Spleen (tissue), 11 donors: Measurements from ENCODE around the gene PTPRM. TPM values are rescaled to one million over a fixed set of nuclear protein-coding genes. Genes with fewer than 3 reads are reported as not detected.

Experiments
- DNase-seq: peaks from one replicate; pipeline ENCODE4 v3.0.0-alpha.2; 2020
- H3K27ac ChIP-seq, 8 donors: fragments of 200-600 bp; sonication (generic) in 7 of 8; 1 replicate in 4 of 8; 2 replicates in 4 of 8; pipeline versions ENCODE4 v1.5.0 to v1.8.0; 2016 to 2021; ENCODE audit warnings: inconsistent platforms in 4 of 8, mild to moderate bottlenecking in 4 of 8, moderate library complexity in 1 of 8
- H3K27me3 ChIP-seq, 7 donors: fragments of 200-600 bp; sonication (generic) in 6 of 7; replicated peaks in 1 of 7; 1 replicate in 4 of 7; 2 replicates in 3 of 7; pipeline versions ENCODE4 v1.5.0 to v1.8.0; 2016 to 2021; ENCODE audit warnings: inconsistent platforms in 3 of 7, mild to moderate bottlenecking in 1 of 7
- H3K36me3 ChIP-seq, 6 donors: fragments of 200-600 bp; sonication (generic) in 5 of 6; 1 replicate in 4 of 6; 2 replicates in 2 of 6; pipeline versions ENCODE4 v1.5.0 to v1.8.0; 2016 to 2021; ENCODE audit warnings: inconsistent platforms in 2 of 6
- H3K4me1 ChIP-seq, 6 donors: fragments of 200-600 bp; sonication (generic) in 5 of 6; 1 replicate in 3 of 6; 2 replicates in 3 of 6; pipeline versions ENCODE4 v1.5.0 to v1.8.0; 2016 to 2021; ENCODE audit warnings: inconsistent platforms in 3 of 6
- H3K4me3 ChIP-seq, 8 donors: fragments of 200-600 bp; sonication (generic) in 7 of 8; 1 replicate in 4 of 8; 2 replicates in 4 of 8; pipeline versions ENCODE4 v1.5.0 to v1.8.0; 2016 to 2021; ENCODE audit warnings: inconsistent platforms in 4 of 8, mild to moderate bottlenecking in 4 of 8, moderate library complexity in 2 of 8
- H3K9me3 ChIP-seq, 8 donors: fragments of 200-600 bp; sonication (generic) in 7 of 8; 1 replicate in 4 of 8; 2 replicates in 4 of 8; pipeline versions ENCODE4 v1.5.0 to v1.8.0; 2016 to 2021; ENCODE audit warnings: inconsistent platforms in 4 of 8
- POLR2A ChIP-seq, 3 donors: fragments of 450-650 bp; IDR thresholded peaks; one replicate each; pipeline ENCODE4 v1.5.1; 2017; ENCODE audit warnings: antibody characterized with exemption in 3 of 3, mild to moderate bottlenecking in 1 of 3
- POLR2AphosphoS5 ChIP-seq, 3 donors: sonication (generic); formaldehyde crosslinking; IDR thresholded peaks; one replicate each; pipeline ENCODE4 v1.5.1; 2017; ENCODE audit warnings: antibody characterized with exemption in 3 of 3
- WGBS, 5 donors: extraction: QIAGEN DNeasy Blood & Tissue Kit in 3 of 5; methylation state at CpG; one replicate each; pipeline versions ENCODE4 v1.1.5 to v1.1.7; 2013 to 2018; 5-methylcytosine and 5-hydroxymethylcytosine counted together
- intact Hi-C: fragments of 100-400 bp; cut with DNase I; formaldehyde crosslinking; loops from one replicate; pipeline ENCODE4 v1.15.0; 2023; ENCODE audit warnings: low total_unique reads
- polyA plus RNA-seq, 3 donors: library from polyadenylated mRNA; stranded (reverse); fragments of 200-250 nt; gene quantifications; one replicate each; pipeline ENCODE4 v1.2.1, GENCODE V29; 2013
- total RNA-seq, 7 donors: library from RNA; depleted of rRNA in 3 of 7; stranded (reverse); fragments of >200 nt in 3 of 7; fragmentation: NEBNext Ultra II Directional in 4 of 7; extraction: Animal tissue kit (Norgen Biotek cat#: 25700) in 4 of 7; gene quantifications; one replicate each; pipeline versions ENCODE4 v1.1.0 to v1.2.1, GENCODE V29; 2016 to 2021
- TF ChIP-seq, protein P1 (sequence below), 11 experiments: fragments of 200-600 bp in 7 of 11; fragments of 450-650 bp in 4 of 11; sonication (generic) in 4 of 11; IDR thresholded peaks in 8 of 11; conservative IDR thresholded peaks in 3 of 11; 1 replicate in 7 of 11; 2 replicates in 4 of 11; pipeline versions ENCODE4 v1.4.0 to v1.8.0; 2016 to 2021; ENCODE audit warnings: antibody characterized with exemption in 11 of 11, inconsistent platforms in 4 of 11, mild to moderate bottlenecking in 1 of 11
- donor health status: healthy with polysubstance abuse.
- donor health status: DM: no; HTN: no; CAD: no; lungs with moderate emphysema.
- donor health status: DM: no; HTN: no; CAD: no.
- donor health status: Bipolar disorder and iron deficiency.
- donor health status: healthy.
- donor health status: DM: no; HTN: no; CAD: no.
- donor health status: DM: yes; HTN: yes; CAD: no.

Gene PTPRM
- total and polyA plus RNA-seq, 10 donors: 23.5 to 97.8 (median 62.8) TPM

DNA sequence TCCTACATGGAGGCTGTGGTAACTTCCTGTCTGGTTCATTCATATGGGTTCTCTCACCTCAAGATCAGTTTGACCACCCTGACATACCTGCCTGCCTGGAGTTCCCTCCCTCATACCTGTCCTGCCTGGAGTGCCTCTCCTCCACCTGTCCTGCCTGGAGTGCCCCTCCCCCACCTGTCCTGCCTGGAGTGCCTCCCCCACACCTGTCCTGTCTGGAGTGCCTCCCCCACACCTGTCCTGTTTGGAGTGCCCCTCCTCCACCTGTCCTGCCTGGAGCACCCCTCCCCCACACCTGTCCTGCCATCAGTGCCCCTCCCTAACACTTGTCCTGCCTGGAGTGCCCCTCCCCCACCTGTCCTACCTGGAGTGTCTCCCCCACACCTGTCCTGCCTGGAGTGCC, 461.9 kb downstream of the PTPRM start:
- TF ChIP-seq, protein P1, sequence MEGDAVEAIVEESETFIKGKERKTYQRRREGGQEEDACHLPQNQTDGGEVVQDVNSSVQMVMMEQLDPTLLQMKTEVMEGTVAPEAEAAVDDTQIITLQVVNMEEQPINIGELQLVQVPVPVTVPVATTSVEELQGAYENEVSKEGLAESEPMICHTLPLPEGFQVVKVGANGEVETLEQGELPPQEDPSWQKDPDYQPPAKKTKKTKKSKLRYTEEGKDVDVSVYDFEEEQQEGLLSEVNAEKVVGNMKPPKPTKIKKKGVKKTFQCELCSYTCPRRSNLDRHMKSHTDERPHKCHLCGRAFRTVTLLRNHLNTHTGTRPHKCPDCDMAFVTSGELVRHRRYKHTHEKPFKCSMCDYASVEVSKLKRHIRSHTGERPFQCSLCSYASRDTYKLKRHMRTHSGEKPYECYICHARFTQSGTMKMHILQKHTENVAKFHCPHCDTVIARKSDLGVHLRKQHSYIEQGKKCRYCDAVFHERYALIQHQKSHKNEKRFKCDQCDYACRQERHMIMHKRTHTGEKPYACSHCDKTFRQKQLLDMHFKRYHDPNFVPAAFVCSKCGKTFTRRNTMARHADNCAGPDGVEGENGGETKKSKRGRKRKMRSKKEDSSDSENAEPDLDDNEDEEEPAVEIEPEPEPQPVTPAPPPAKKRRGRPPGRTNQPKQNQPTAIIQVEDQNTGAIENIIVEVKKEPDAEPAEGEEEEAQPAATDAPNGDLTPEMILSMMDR (IDR thresholded peaks at IDR 0.05 in 8 of 11, conservative IDR thresholded peaks at IDR 0.05 in 3 of 11): no peak
- no peak for TF ChIP-seq POLR2A (IDR thresholded peaks at IDR 0.05)
- TF ChIP-seq POLR2AphosphoS5 (IDR thresholded peaks at IDR 0.05): no peak
- intact Hi-C loops: no loop called here
- Histone ChIP-seq H3K4me1 (no peaks in the 10 kb centered on the region), H3K9me3 (no peaks in the 10 kb centered on the region), H3K4me3 (no peak overlapping the region), H3K27ac (no peak overlapping the region), H3K36me3 (no peaks in the 10 kb centered on the region), H3K27me3 (no peaks in the 10 kb centered on the region)
- no peak for DNase-seq

DNA sequence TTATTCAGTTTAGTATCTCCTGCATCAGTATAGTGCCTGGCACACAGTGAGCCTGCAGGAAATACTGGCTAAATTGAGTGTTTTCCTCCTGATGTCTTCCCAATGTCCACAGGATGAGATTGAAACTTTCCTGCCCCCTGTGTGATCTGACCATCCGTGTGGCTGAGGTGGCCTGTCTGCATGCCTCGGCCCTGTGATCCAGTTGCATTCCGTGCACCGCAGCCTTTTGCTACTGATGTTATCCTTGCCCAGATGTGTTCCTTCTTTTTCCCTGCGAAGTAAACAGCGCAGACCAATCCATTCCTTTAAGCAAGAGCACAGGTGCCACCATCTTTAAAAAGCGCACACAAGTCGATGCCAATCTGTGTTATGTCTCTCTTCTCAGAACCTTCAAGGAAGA, 462.6 kb downstream of the PTPRM start:
- DNase-seq: no peak
- H3K9me3 ChIP-seq: peaks cover 0 to 4% (median 0%) of the 10 kb centered on the region in 8 donors
- H3K27me3 ChIP-seq: no peaks in the 10 kb centered on the region
- intact Hi-C loops: no loop called here
- TF ChIP-seq POLR2AphosphoS5 (IDR thresholded peaks at IDR 0.05) (no peak), POLR2A (IDR thresholded peaks at IDR 0.05) (no peak)
- TF ChIP-seq, protein P1 (IDR thresholded peaks at IDR 0.05 in 8 of 11, conservative IDR thresholded peaks at IDR 0.05 in 3 of 11): no peak
- 96 to 98% (median 96%) methylated on average over 8 of the region's 8 CpGs for WGBS, 5 donors
- no peak overlapping the region for H3K4me3 ChIP-seq
- H3K4me1 ChIP-seq: no peaks in the 10 kb centered on the region
- no peaks in the 10 kb centered on the region for H3K36me3 ChIP-seq
- H3K27ac ChIP-seq: no peak overlapping the region

DNA sequence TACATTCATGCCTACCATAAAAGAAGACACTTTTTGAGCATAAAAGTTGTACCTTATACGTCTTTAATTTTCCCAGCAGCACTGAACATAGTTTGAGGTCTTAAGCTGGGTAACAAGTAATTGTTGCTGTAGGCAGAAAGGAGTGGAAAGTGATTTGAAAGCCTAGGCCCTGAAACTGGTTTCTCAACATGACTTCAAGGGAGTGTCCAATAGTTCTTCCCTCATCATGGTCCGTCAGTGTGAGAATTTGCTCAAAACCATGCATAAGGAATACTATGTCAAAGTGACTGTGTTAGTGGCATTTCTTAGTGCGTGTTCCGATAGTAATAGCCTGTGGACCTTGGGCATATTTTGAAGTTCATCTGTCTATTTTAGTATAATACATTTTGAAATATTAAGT, 463.1 kb downstream of the PTPRM start:
- peaks cover 0 to 6% (median 0%) of the 10 kb centered on the region in 8 donors for H3K9me3 ChIP-seq
- DNase-seq: no peak
- WGBS, 5 donors: 92 to 97% (median 95%) methylated on average over 4 of the region's 4 CpGs
- H3K36me3 ChIP-seq: no peaks in the 10 kb centered on the region
- intact Hi-C loops: no loop called here
- H3K27ac ChIP-seq: no peak overlapping the region
- H3K4me3 ChIP-seq: no peak overlapping the region
- TF ChIP-seq POLR2A (IDR thresholded peaks at IDR 0.05) (no peak), POLR2AphosphoS5 (IDR thresholded peaks at IDR 0.05) (no peak)
- TF ChIP-seq, protein P1 (IDR thresholded peaks at IDR 0.05 in 8 of 11, conservative IDR thresholded peaks at IDR 0.05 in 3 of 11): no peak
- H3K27me3 ChIP-seq: no peaks in the 10 kb centered on the region
- H3K4me1 ChIP-seq: no peaks in the 10 kb centered on the region

DNA sequence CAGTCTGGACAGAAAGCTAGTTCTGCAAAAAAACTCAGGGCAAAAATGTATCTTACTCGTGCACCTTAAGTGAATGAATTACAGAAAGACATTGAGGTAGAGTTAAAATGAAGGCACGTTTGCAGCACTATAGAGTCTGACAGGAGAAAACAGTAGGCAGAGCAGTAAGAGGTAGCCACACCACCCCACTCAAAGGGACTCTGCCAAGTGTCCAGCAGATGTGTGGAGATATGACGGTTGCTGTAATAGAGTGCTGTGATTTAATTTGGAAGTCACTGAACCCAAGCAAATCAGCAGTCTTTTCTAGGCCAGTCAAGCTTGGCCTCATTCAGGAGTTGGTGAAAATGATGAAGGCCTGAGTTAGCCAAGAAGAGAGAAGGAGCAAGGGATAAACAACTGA, 464.4 kb downstream of the PTPRM start:
- no peaks in the 10 kb centered on the region for H3K4me1 ChIP-seq
- DNase-seq: no peak
- H3K27me3 ChIP-seq: no peaks in the 10 kb centered on the region
- no peak overlapping the region for H3K27ac ChIP-seq
- H3K4me3 ChIP-seq: no peak overlapping the region
- H3K36me3 ChIP-seq: no peaks in the 10 kb centered on the region
- TF ChIP-seq POLR2AphosphoS5 (IDR thresholded peaks at IDR 0.05): no peak
- TF ChIP-seq, protein P1 (IDR thresholded peaks at IDR 0.05 in 8 of 11, conservative IDR thresholded peaks at IDR 0.05 in 3 of 11): no peak
- no peak for TF ChIP-seq POLR2A (IDR thresholded peaks at IDR 0.05)
- 84 to 94% (median 86%) methylated on average over 3 of the region's 3 CpGs for WGBS, 5 donors
- H3K9me3 ChIP-seq: peaks cover 0 to 6% (median 0%) of the 10 kb centered on the region in 8 donors
- intact Hi-C loops: no loop called here
